GM19324 (cell line): ENCODE measurements around the gene CNTRL.
"Not testable (repeated sequence)": the region's sequence is repeated elsewhere in the genome, so short reads cannot be mapped to it uniquely, and the experiment has no call there.

Experiments
- ATAC-seq: cut with Tn5 transposase; IDR thresholded peaks from one replicate; pipeline ENCODE4 v1.9.1; 2021; ENCODE audit warnings: mild to moderate bottlenecking, moderate library complexity; ENCODE audit not compliant: unreplicated experiment, low FRiP score

The CNTRL gene

GRCh38 chr9:121074370-121075250, at the start of gene CNTRL:
CNTRL (plus strand) TSS chr9:121074955; CDS start chr9:121088327, 13,372 bp downstream.
- peak; percentile 66 for ATAC-seq

- no peak for ATAC-seq
Observed at GRCh38 chr9:121026260-121026691, 48.5 kb upstream of the CNTRL start.

- no peak for ATAC-seq
Observed at GRCh38 chr9:121026768-121027167, 48.0 kb upstream of the CNTRL start.

- not testable (repeated sequence) for ATAC-seq
Observed at GRCh38 chr9:121028285-121028684, 46.5 kb upstream of the CNTRL start.

- no peak for ATAC-seq
Observed at GRCh38 chr9:121029469-121029868, 45.3 kb upstream of the CNTRL start.

GRCh38 chr9:121034529-121034928, 40.2 kb upstream of the CNTRL start:
- ATAC-seq, result no peak

- not testable (repeated sequence) for ATAC-seq
Observed at GRCh38 chr9:121035717-121036116, 39.0 kb upstream of the CNTRL start.

- ATAC-seq, result no peak
Observed at GRCh38 chr9:121038362-121038761, 36.4 kb upstream of the CNTRL start.

GRCh38 chr9:121038804-121039203, 36.0 kb upstream of the CNTRL start:
- no peak for ATAC-seq

GRCh38 chr9:121048175-121048574, 26.6 kb upstream of the CNTRL start:
- no peak for ATAC-seq

- no peak for ATAC-seq
Observed at GRCh38 chr9:121048618-121049017, 26.1 kb upstream of the CNTRL start.

GRCh38 chr9:121050128-121050988, 24.4 kb upstream of the CNTRL start, which contains the start of gene C5:
C5 (minus strand) TSS chr9:121050275; CDS start chr9:121050246, 29 bp downstream.
- no peak for ATAC-seq

- no peak for ATAC-seq
Observed at GRCh38 chr9:121053544-121053943, 21.2 kb upstream of the CNTRL start.

- no peak for ATAC-seq
Observed at GRCh38 chr9:121055642-121056143, 19.1 kb upstream of the CNTRL start.

GRCh38 chr9:121057821-121058220, 16.9 kb upstream of the CNTRL start:
- ATAC-seq, result no peak

- ATAC-seq, result no peak
Observed at GRCh38 chr9:121059513-121059912, 15.2 kb upstream of the CNTRL start.

GRCh38 chr9:121059998-121060636, 14.6 kb upstream of the CNTRL start:
- no peak for ATAC-seq

- no peak for ATAC-seq
Observed at GRCh38 chr9:121066850-121067249, 7.9 kb upstream of the CNTRL start.

- ATAC-seq, result no peak
Observed at GRCh38 chr9:121067640-121068039, 7.1 kb upstream of the CNTRL start.

- ATAC-seq, result no peak
Observed at GRCh38 chr9:121069396-121069795, 5.4 kb upstream of the CNTRL start.

- no peak for ATAC-seq
Observed at GRCh38 chr9:121071370-121071755, 3.4 kb upstream of the CNTRL start.
